ENCODE results near the gene RUFY3. TPM values are rescaled to one million over a fixed set of nuclear protein-coding genes. Genes with fewer than 3 reads are reported as not detected.
A peak's percentile ranks its signal among the peaks of the same experiment; 100 is the strongest.
"Not testable (repeated sequence)": the region's sequence is repeated elsewhere in the genome, so short reads cannot be mapped to it uniquely, and the experiment has no call there.

RUFY3 gene
- total RNA-seq, 1 experiment from 2014 or later = 48.0 TPM

DNA sequence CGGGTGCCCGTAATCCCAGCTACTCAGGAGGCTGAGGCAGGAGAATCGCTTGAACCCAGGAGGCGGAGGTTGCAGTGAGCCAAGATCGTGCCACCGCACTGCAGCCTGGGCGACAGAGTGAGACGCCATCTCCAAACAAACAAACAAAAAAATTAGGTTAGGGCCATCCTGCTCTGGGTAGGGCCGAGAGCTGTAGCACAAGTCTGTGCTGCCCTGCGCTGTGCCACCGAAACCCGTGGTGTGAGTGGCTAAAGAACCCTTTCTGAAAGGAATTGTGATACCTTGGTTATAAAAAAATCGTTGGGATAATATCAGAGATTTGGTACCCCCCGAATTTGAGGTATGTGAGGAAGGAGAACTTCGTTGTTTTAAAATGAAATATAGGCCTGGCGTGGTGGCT lies 118.9 kb downstream of the RUFY3 start:
- H3K9me3 Mint-ChIP-seq; H4K8ac ChIP-seq (replicated peaks; ENCODE audit: insufficient read length, low read depth, low read length); H3K27me3 Mint-ChIP-seq (ENCODE audit: low read depth); H4K5ac ChIP-seq (ENCODE audit: insufficient read length, low read depth, low read length); H3K18ac ChIP-seq (ENCODE audit: insufficient read length, low read depth, low read length); H4K20me1 ChIP-seq (ENCODE audit: control insufficient read depth, insufficient read depth, insufficient read length); H3K4me2 ChIP-seq (ENCODE audit: insufficient read depth, insufficient read length, low read length); H4K91ac ChIP-seq (ENCODE audit: insufficient read length, low read depth, low read length); H3K14ac ChIP-seq (ENCODE audit: insufficient read depth, low read length); H3K4me3 Mint-ChIP-seq; H3K27me3 ChIP-seq (ENCODE audit: insufficient read depth, low read length); H3K56ac ChIP-seq (ENCODE audit: insufficient read length, low read depth, low read length); H3K27ac ChIP-seq (ENCODE audit: insufficient read length, low read depth, low read length); H3T11ph ChIP-seq (ENCODE audit: low read length); H2AFZ ChIP-seq (ENCODE audit: low read length); H3K9ac ChIP-seq (ENCODE audit: extremely low read depth, insufficient read length, low read length); H2BK12ac ChIP-seq (ENCODE audit: insufficient read length, low read depth, low read length); H3K9me3 ChIP-seq (ENCODE audit: control insufficient read depth, low read depth, low read length); H2AK5ac ChIP-seq (ENCODE audit: insufficient read length, low read length); H3K79me1 ChIP-seq (ENCODE audit: insufficient read depth, low read depth, low read length, poor library complexity, severe bottlenecking); DNase-seq; H2BK15ac ChIP-seq (ENCODE audit: low read depth, low read length); H3K23me2 ChIP-seq (ENCODE audit: insufficient read length, low read depth, low read length, poor library complexity, severe bottlenecking); H2BK120ac ChIP-seq (ENCODE audit: low read depth, low read length, poor library complexity, severe bottlenecking); H3K23ac ChIP-seq (ENCODE audit: insufficient read length, low read depth, low read length); H2BK5ac ChIP-seq (ENCODE audit: insufficient read length, low read length); H3K4ac ChIP-seq (ENCODE audit: low read depth, low read length); H3K4me1 ChIP-seq (ENCODE audit: insufficient read depth, low read length); H2BK20ac ChIP-seq (ENCODE audit: low read depth, low read length, poor library complexity, severe bottlenecking): not testable (repeated sequence)
- H3K36me3 Mint-ChIP-seq (ENCODE audit: insufficient read depth in 1 of 3, low read depth in 3 of 3) = peaks cover 6 to 12% (median 7%) of the 10 kb centered on the region in 3 experiments
- H3K27ac Mint-ChIP-seq = peak overlapping the region in 1 of 3 experiments; percentile 67; a peak in 1 of 7 replicates
- H3K4me1 Mint-ChIP-seq = peaks cover 17 to 24% of the 10 kb centered on the region in 2 experiments
- no CpG with 5 or more reads among the region's 16 CpGs for WGBS (ENCODE audit: extremely low coverage, insufficient read length, low lambda C conversion rate)
- peaks cover 29% of the 10 kb centered on the region for H3K79me2 ChIP-seq (ENCODE audit: insufficient read depth, low read length)

Measured in H9 (cell line).